ENCODE data around the gene GALP.

- no peak for TF ChIP-seq EZH2 (IDR thresholded peaks at IDR 0.05; ENCODE audit: insufficient read depth, low read length)
- TF ChIP-seq, protein P1, sequence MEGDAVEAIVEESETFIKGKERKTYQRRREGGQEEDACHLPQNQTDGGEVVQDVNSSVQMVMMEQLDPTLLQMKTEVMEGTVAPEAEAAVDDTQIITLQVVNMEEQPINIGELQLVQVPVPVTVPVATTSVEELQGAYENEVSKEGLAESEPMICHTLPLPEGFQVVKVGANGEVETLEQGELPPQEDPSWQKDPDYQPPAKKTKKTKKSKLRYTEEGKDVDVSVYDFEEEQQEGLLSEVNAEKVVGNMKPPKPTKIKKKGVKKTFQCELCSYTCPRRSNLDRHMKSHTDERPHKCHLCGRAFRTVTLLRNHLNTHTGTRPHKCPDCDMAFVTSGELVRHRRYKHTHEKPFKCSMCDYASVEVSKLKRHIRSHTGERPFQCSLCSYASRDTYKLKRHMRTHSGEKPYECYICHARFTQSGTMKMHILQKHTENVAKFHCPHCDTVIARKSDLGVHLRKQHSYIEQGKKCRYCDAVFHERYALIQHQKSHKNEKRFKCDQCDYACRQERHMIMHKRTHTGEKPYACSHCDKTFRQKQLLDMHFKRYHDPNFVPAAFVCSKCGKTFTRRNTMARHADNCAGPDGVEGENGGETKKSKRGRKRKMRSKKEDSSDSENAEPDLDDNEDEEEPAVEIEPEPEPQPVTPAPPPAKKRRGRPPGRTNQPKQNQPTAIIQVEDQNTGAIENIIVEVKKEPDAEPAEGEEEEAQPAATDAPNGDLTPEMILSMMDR (IDR thresholded peaks at IDR 0.05; ENCODE audit: insufficient read depth, low read depth, low read length) = no peak
Observed at GRCh38 chr19:56130006-56130405, 45.8 kb upstream of the GALP start.
